A549 (cell line): Measurements from ENCODE around the gene URI1. TPM values are rescaled to one million over a fixed set of nuclear protein-coding genes. Genes with fewer than 3 reads are reported as not detected.

Experiments
- ATAC-seq, 2 experiments: fragments of 200-7000 bp in 1 of 2; fragments of >200 bp in 1 of 2; cut with Nextera tagmentation in 1 of 2; cut with Tn5 transposase in 1 of 2; 3 replicates each; pipeline versions ENCODE4 v1.8.0 to v1.9.1; 2018 to 2020; ENCODE audit warnings: mild to moderate bottlenecking in 1 of 2, moderate library complexity in 1 of 2
- CTCF ChIA-PET: fragments of 300-600 bp; sonication (Branson Sonifier 250); formaldehyde crosslinking; extraction: SDS; loops from one replicate; lab custom pipeline; 2021; ENCODE audit warnings: antibody characterized with exemption, inconsistent platforms; lab: Yijun Ruan, JAX
- POLR2A ChIA-PET: fragments of 350-600 bp; formaldehyde crosslinking; extraction: SDS; loops from one replicate; lab custom pipeline; 2021; ENCODE audit warnings: antibody characterized with exemption, inconsistent platforms; lab: Yijun Ruan, JAX
- DNase-seq, 2 experiments: peaks; one replicate each; pipeline versions ENCODE4 v3.0.0 to v3.0.0-alpha.2; 2011 to 2016; ENCODE audit warnings: low read depth in 1 of 2, low spot score in 1 of 2
- FAIRE-seq: peaks from 2 replicates; lab custom pipeline; 2011; peaks lifted over from hg19 to GRCh38; lab: Jason Lieb, UNC
- H3K27ac ChIP-seq, 2 experiments: fragments of >200 bp; sonication (Bioruptor Twin); formaldehyde crosslinking; 3 replicates each; pipeline ENCODE4 v1.5.1; 2016 to 2017
- H3K4me1 ChIP-seq: fragments of >200 bp; sonication (Bioruptor Twin); formaldehyde crosslinking; 3 replicates; pipeline ENCODE4 v1.6.1; 2016
- H3K4me2 ChIP-seq: fragments of >200 bp; sonication (Bioruptor Twin); formaldehyde crosslinking; 3 replicates; pipeline ENCODE4 v1.6.1; 2016
- H3K4me3 ChIP-seq: fragments of >200 bp; sonication (Bioruptor Twin); formaldehyde crosslinking; 3 replicates; pipeline ENCODE4 v1.5.1; 2016
- H3K9me3 ChIP-seq: fragments of >200 bp; sonication (Bioruptor Twin); formaldehyde crosslinking; 3 replicates; pipeline ENCODE4 v1.6.1; 2016
- CBX8 ChIP-seq: fragments of 200-600 bp; sonication (generic); IDR thresholded peaks from 2 replicates; pipeline ENCODE4 v1.6.1; 2016
- CHD2 ChIP-seq: fragments of 150-350 bp; IDR thresholded peaks from 2 replicates; pipeline ENCODE4 v1.6.1; 2014; ENCODE audit warnings: low read length; ENCODE audit not compliant: partially characterized antibody
- CTCF ChIP-seq: fragments of >200 bp; sonication (Bioruptor Twin); formaldehyde crosslinking; IDR thresholded peaks from 3 replicates; pipeline ENCODE4 v1.5.1; 2016
- EHF ChIP-seq: fragments of 250-450 bp; sonication (Bioruptor Pico); IDR thresholded peaks from 2 replicates; pipeline ENCODE4 v1.5.0; 2020; ENCODE audit warnings: mild to moderate bottlenecking
- ELK1 ChIP-seq: fragments of 150-350 bp; IDR thresholded peaks from 2 replicates; pipeline ENCODE4 v1.6.1; 2014; ENCODE audit warnings: low read depth, mild to moderate bottlenecking, low read length
- EP300 ChIP-seq, 2 experiments: fragments of >200 bp; sonication (Bioruptor Twin); formaldehyde crosslinking; IDR thresholded peaks; 2 replicates in 1 of 2; 3 replicates in 1 of 2; pipeline ENCODE4 v1.6.1; 2016 to 2017
- ESRRA ChIP-seq: fragments of 150-350 bp; IDR thresholded peaks from 2 replicates; pipeline ENCODE4 v1.6.1; 2014; ENCODE audit warnings: mild to moderate bottlenecking, low read length, borderline replicate concordance
- GATA3 ChIP-seq: IDR thresholded peaks from 2 replicates; pipeline ENCODE4 v1.6.1; 2012; ENCODE audit warnings: borderline replicate concordance
- HDAC2 ChIP-seq: fragments of 200-600 bp; sonication (generic); IDR thresholded peaks from 2 replicates; pipeline ENCODE4 v1.6.1; 2016
- HEYL ChIP-seq: fragments of 250-450 bp; sonication (Bioruptor Pico); IDR thresholded peaks from 2 replicates; pipeline ENCODE4 v1.8.0; 2021; ENCODE audit warnings: mild to moderate bottlenecking, moderate library complexity
- JUN ChIP-seq, 2 experiments: fragments of >200 bp; sonication (Bioruptor Twin); formaldehyde crosslinking; IDR thresholded peaks; 2 replicates in 1 of 2; 3 replicates in 1 of 2; pipeline ENCODE4 v1.6.1; 2016 to 2017
- KDM1A ChIP-seq: fragments of 200-600 bp; sonication (generic); IDR thresholded peaks from 2 replicates; pipeline ENCODE4 v1.6.1; 2016; ENCODE audit warnings: low read depth, mild to moderate bottlenecking
- MAFK ChIP-seq: fragments of 450-650 bp; IDR thresholded peaks from 2 replicates; pipeline ENCODE4 v1.6.1; 2014; ENCODE audit not compliant: partially characterized antibody
- MAX ChIP-seq: IDR thresholded peaks from 2 replicates; pipeline ENCODE4 v1.6.1; 2012
- NFE2L2 ChIP-seq: fragments of 150-350 bp; conservative IDR thresholded peaks from 2 replicates; pipeline ENCODE4 v1.6.1; 2014; ENCODE audit warnings: low read length
- NR3C1 ChIP-seq: fragments of >200 bp; sonication (Bioruptor Twin); formaldehyde crosslinking; IDR thresholded peaks from 3 replicates; pipeline ENCODE4 v1.6.1; 2017
- RFX5 ChIP-seq: fragments of 450-650 bp; IDR thresholded peaks from 2 replicates; pipeline ENCODE4 v1.7.1; 2014; ENCODE audit warnings: antibody characterized with exemption, mild to moderate bottlenecking, moderate library complexity
- RNF2 ChIP-seq: fragments of 200-600 bp; sonication (generic); IDR thresholded peaks from 2 replicates; pipeline ENCODE4 v1.6.1; 2016; ENCODE audit warnings: low read depth, mild to moderate bottlenecking, antibody characterized with exemption, moderate library complexity, borderline replicate concordance
- TFCP2L1 ChIP-seq: fragments of 250-450 bp; sonication (Bioruptor Pico); IDR thresholded peaks from 2 replicates; pipeline ENCODE4 v1.5.0; 2021; ENCODE audit warnings: mild to moderate bottlenecking
- ZC3H11A ChIP-seq: fragments of 450-650 bp; IDR thresholded peaks from 2 replicates; pipeline ENCODE4 v1.6.1; 2014; ENCODE audit warnings: antibody characterized with exemption, mild to moderate bottlenecking
- ZFP36 ChIP-seq: fragments of 450-650 bp; IDR thresholded peaks from 2 replicates; pipeline ENCODE4 v1.6.1; 2014; ENCODE audit warnings: borderline replicate concordance; ENCODE audit not compliant: partially characterized antibody
- ZSCAN20 ChIP-seq: fragments of 250-450 bp; sonication (Bioruptor Pico); IDR thresholded peaks from 2 replicates; pipeline ENCODE4 v1.8.0; 2022; ENCODE audit warnings: mild to moderate bottlenecking, moderate library complexity
- WGBS: methylation state at CpG from one replicate; pipeline ENCODE4 v1.1.6; 2017; ENCODE audit errors: missing lambda C conversion rate; 5-methylcytosine and 5-hydroxymethylcytosine counted together
- polyA plus RNA-seq, 4 experiments: library from polyadenylated mRNA; depleted of rRNA in 3 of 4; stranded (reverse); fragments of >200 nt; fragmentation: RNase III in 1 of 4; extraction: RNeasy Plus Mini Kit Qiagen cat#74134 plus additional on column Dnase treatment in 1 of 4; gene quantifications; 2 replicates in 3 of 4; 3 replicates in 1 of 4; pipeline ENCODE4 v1.2.3, GENCODE V29; 2011 to 2017

The URI1 gene
- polyA plus RNA-seq, 2 of the 4 experiments (the other 2 are of a cell fraction), result 116 to 228 TPM

GRCh38 chr19:30056580-30056979, 114.5 kb downstream of the URI1 start:
- H3K9me3 ChIP-seq, result no peaks in the 10 kb centered on the region
- no peak overlapping the region for H3K4me3 ChIP-seq
- ChIA-PET CTCF (interaction anchor here (0.5 to 1.2 kb wide), 2 partner anchors 8 to 11 kb away, joined by 3 to 5 read pairs; no protein-coding TSS in a partner anchor), POLR2A (interaction anchor here (0.7 kb wide), 1 partner anchor 115 kb away, joined by 3 read pairs; no protein-coding TSS in a partner anchor)
- H3K4me2 ChIP-seq, result no peak overlapping the region
- TF ChIP-seq HDAC2 (no peak), NFE2L2 (no peak), ELK1 (no peak), EP300 (IDR thresholded peaks at IDR 0.05) (no peak), NR3C1 (no peak), ESRRA (no peak), HEYL (CRISPR knock-in tag) (no peak), ZC3H11A (no peak), RNF2 (no peak), ZSCAN20 (CRISPR knock-in tag) (no peak), KDM1A (no peak), GATA3 (no peak), JUN (IDR thresholded peaks at IDR 0.05) (no peak)
- DNase-seq (no peak), FAIRE-seq (no peak), ATAC-seq (no peak)
- H3K27ac ChIP-seq, result no peak overlapping the region
- 66% methylated on average over 2 of the region's 2 CpGs for WGBS
- H3K4me1 ChIP-seq, result no peaks in the 10 kb centered on the region

- peak; percentile 7 for FAIRE-seq
- TF ChIP-seq CHD2 (no peak), MAX (no peak), ZSCAN20 (CRISPR knock-in tag) (no peak), RFX5 (no peak), TFCP2L1 (CRISPR knock-in tag) (no peak), EHF (CRISPR knock-in tag) (no peak), CBX8 (no peak), EP300 (IDR thresholded peaks at IDR 0.05) (no peak), MAFK (no peak), ZFP36 (no peak), CTCF (no peak)
Measured at GRCh38 chr19:30059741-30060457, 117.9 kb downstream of the URI1 start.

More at GRCh38 chr19:30059741-30060457, 117.9 kb downstream of the URI1 start:
- Histone ChIP-seq H3K4me1 (no peaks in the 10 kb centered on the region), H3K4me3 (no peak overlapping the region), H3K27ac (no peak overlapping the region), H3K4me2 (no peak overlapping the region), H3K9me3 (no peaks in the 10 kb centered on the region)
- CTCF ChIA-PET, result interaction anchor here (1.4 to 3.0 kb wide), 6 partner anchors 9 to 163 kb away, joined by 3 to 15 read pairs (median 5); no protein-coding TSS in a partner anchor
- no peak for ATAC-seq
- WGBS, result 84% methylated on average over 27 of the region's 27 CpGs
- POLR2A ChIA-PET, result no interaction called here
- DNase-seq, result no peak
